ENCODE results near the gene SCPEP1. TPM values are rescaled to one million over a fixed set of nuclear protein-coding genes. Genes with fewer than 3 reads are reported as not detected.

Gene SCPEP1
- total RNA-seq, 3 donors from 2014 or later: 10.3 to 74.2 (median 27.7) TPM

- no peak for ATAC-seq
- H3K4me1 ChIP-seq (ENCODE audit: low read depth): no peaks in the 10 kb centered on the region
- no peak overlapping the region for H3K4me3 ChIP-seq
- H3K36me3 ChIP-seq (ENCODE audit: low read depth): no peaks in the 10 kb centered on the region
- no peak for DNase-seq
- no peaks in the 10 kb centered on the region for H3K9me3 ChIP-seq
- intact Hi-C loops (cut with DNase I, micrococcal nuclease): no loop called here
- TF ChIP-seq CTCF (IDR thresholded peaks at IDR 0.05): no peak
These were observed 31.0 kb downstream of the SCPEP1 start for GRCh38 chr17:57008958-57009357.

- DNase-seq (peak in 2 of 3 donors; percentile 78 to 82), ATAC-seq (peak; percentile 92)
- no peaks in the 10 kb centered on the region for H3K9me3 ChIP-seq
- no peaks in the 10 kb centered on the region for H3K36me3 ChIP-seq (ENCODE audit: low read depth)
- no peaks in the 10 kb centered on the region for H3K4me1 ChIP-seq (ENCODE audit: low read depth)
- intact Hi-C loops (cut with DNase I, micrococcal nuclease): no loop called here
- peak; percentile 51 for TF ChIP-seq CTCF (IDR thresholded peaks at IDR 0.05)
- H3K4me3 ChIP-seq: no peak overlapping the region
These were observed 32.0 kb downstream of the SCPEP1 start for GRCh38 chr17:57009737-57010445.

- DNase-seq (no peak), ATAC-seq (no peak)
- Histone ChIP-seq H3K4me3 (no peak overlapping the region), H3K36me3 (ENCODE audit: low read depth) (no peaks in the 10 kb centered on the region), H3K4me1 (ENCODE audit: low read depth) (no peaks in the 10 kb centered on the region), H3K9me3 (no peaks in the 10 kb centered on the region)
- intact Hi-C loops (cut with DNase I, micrococcal nuclease): no loop called here
- no peak for TF ChIP-seq CTCF (IDR thresholded peaks at IDR 0.05)
These were observed 32.6 kb downstream of the SCPEP1 start for GRCh38 chr17:57010487-57010886.

- ATAC-seq (no peak), DNase-seq (no peak)
- no peak overlapping the region for H3K4me3 ChIP-seq
- H3K9me3 ChIP-seq: no peaks in the 10 kb centered on the region
- TF ChIP-seq CTCF (IDR thresholded peaks at IDR 0.05): no peak
- H3K36me3 ChIP-seq (ENCODE audit: low read depth): no peaks in the 10 kb centered on the region
- intact Hi-C loops (cut with DNase I, micrococcal nuclease): no loop called here
- H3K4me1 ChIP-seq (ENCODE audit: low read depth): no peaks in the 10 kb centered on the region
These were observed 33.6 kb downstream of the SCPEP1 start for GRCh38 chr17:57011491-57012015.

GRCh38 chr17:57016071-57016763 is 38.3 kb downstream of the SCPEP1 start:
- TF ChIP-seq CTCF (IDR thresholded peaks at IDR 0.05): no peak
- Histone ChIP-seq H3K4me3 (no peak overlapping the region), H3K36me3 (ENCODE audit: low read depth) (no peaks in the 10 kb centered on the region), H3K9me3 (no peaks in the 10 kb centered on the region), H3K4me1 (ENCODE audit: low read depth) (peaks cover under 1% of the 10 kb centered on the region)
- no peak for DNase-seq
- intact Hi-C loops (cut with DNase I, micrococcal nuclease): no loop called here
- ATAC-seq: no peak
